NCI-H1048 (cell line): ENCODE results near the gene CCDC78.
"Not testable (repeated sequence)": the region's sequence is repeated elsewhere in the genome, so short reads cannot be mapped to it uniquely, and the experiment has no call there.

Source experiments
- DNase-seq: peaks from one replicate; lab custom pipeline; 2025; lab: John Stamatoyannopoulos, UW

CCDC78 gene

DNA sequence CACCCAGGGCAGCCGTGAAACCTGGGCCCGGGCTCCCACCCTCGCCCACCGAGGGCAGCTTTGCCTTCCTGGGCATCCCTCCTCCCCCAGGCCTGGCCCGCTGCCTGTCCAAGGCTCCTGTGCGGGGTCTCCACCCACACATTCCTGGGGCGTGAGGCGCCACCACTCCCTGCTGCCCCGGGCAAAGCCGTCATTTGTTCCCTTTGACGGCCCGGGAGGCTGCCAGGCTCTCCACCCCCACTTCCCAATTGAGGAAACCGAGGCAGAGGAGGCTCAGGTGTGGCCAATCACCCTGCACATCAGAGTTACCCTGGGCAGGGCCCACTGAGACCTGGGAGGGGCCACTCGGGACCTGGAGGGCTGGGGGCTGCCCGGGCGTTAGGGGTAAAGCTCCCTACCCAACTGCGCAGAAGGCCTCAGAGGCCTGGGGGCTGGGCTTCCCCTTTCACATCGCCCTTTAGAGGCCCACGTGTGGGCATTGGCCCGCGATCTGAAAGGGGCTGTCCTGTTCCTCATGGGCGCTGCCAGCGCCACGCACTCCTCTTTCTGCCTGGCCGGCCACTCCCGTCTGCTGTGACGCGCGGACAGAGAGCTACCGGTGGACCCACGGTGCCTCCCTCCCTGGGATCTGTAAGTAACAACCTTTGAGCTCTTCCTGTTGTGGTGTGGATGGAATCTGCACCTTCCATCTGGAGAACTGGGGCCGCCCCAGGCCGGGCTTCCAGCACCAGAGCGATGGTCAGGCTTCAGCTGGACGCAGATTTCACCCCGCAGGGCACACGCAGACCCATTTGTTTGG lies 34.5 kb upstream of the CCDC78 start, which contains the start of gene MSLN:
Gene MSLN (plus strand): TSS at position 190 of the 799 bp plus-strand sequence. CDS start 1,947 bp downstream, outside the sequence.
- DNase-seq: no peak

DNA sequence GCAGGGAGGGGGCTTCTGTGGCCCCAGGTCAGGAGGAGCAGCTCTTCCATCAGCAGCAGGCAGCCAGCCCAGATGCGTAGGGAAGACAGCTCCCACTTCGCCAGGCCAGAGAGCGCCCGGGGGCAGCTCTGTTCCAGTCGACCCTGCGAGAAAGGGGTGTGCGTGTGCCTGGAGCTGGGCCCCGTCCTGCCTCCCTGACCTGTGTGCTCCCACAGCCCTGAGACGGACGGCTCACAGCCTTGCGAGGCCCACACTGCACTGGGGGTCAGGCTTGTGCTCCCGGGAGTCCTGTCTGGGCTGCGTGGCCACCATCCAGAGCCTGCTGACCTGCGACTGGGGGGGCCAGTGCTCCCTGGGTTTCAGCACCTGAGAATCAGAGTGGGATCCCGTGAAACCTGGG lies 33.8 kb upstream of the CCDC78 start:
- no peak for DNase-seq

DNA sequence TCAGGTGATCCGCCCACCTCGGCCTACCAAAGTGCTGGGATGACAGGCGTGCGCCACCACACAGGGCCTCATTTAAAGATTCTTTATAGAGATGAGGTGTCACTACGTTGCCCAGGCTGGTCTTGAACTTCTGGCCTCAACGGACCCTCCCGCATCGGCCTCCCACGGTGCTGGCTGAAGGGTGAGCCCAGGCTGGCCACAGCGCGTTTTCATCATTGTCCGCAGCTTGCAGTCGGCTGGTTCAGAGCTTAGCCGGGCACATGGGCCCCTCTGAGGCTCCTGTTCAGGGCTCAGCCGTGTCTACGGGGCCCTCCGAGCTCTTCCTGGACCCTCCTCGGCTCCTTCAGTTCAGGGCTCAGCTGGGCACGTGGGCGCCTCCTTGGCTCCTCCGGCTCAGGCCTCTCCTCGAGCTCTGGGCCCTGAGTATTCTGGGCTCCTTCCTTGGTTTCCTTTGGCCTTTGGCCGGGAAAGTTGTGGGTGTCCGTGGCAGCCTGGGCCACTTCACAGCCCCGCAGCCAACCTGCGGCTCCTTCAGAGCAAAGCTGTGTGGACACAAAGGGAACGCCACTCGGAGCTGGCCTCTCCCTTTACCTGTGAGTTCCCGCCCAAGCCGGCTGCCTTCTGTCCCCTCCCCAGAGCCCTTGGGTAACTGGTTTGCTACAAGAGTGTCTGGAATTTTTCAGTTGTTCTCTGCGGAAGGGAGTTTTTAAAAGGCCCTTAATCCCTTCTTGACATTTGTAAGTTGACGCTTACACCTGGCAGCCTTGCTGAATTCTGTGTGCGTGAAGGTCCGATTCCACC lies 33.1 kb upstream of the CCDC78 start:
- DNase-seq: no peak

DNA sequence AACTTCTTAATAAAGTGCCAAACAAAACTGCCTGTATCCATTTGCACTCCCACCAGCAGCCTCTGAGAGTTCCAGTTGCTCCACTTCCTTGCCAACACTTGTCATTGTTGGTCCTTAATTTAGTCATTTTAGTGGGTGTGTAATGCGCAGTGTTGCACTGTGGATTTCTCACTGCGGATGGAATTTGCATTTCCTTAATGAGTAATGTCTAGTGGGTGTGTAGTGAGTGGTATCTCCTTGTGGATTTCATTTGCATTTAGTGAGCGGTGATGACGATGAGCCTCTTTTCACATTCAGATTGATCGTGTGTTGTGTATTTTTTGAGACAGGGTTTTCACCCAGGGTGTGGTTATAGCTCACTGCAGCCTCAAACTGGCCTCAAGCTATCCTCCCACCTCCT lies 30.2 kb upstream of the CCDC78 start:
- no peak for DNase-seq

DNA sequence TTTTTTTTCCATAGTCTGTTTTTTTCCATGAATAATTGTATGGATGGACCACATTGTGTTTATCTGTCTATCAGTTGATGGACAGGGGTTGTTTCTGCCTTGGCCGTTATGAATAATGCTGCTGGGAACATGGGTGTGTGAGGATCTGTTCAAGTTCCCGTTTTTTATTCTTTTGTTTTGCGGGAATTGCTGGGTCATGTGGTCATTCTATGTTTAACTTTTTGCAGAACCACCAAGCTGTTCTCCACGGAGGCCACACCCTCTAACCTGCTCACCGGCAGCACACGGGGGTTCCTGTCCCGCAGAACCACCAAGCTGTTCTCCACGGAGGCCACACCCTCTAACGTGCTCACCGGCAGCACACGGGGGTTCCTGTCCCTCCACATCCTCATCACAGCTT lies 28.4 kb upstream of the CCDC78 start:
- no peak for DNase-seq

DNA sequence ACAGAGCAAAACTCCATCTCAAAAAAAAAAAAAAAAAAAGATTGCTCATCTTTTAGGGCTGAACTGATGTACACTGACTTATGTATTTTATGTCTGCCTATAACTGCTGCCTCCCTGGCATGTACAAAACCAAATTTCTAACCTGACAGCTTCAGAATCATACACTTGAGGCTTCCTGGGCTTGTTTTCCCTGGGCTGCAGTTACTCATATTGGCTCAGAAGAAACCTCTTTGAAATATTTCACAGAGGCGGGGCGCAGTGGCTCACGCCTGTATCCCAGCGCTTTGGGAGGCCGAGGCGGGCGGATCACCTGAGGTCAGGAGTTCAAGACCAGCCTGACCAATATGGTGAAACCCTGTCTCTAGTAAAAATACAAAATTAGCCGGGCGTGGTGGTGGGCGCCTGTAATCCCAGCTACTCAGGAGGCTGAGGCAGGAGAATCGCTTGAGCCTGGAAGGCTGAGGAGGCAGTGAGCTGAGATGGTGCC lies 27.9 kb upstream of the CCDC78 start:
- DNase-seq: not testable (repeated sequence)

DNA sequence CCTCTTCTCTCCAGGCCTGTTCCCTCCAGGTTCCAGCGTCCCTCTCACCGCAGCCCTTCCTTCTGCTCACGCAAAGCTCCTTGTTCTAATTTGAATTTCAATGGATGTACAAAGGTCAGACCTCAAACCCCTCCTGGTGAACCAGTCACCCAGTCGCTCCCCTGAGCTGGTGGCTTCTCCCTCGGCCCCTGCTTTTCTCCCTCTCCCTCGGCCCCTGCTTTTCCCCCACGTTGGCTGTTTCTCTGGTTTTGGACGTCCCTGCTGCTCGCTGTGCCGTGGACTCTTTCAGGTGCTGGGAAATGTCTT lies 25.7 kb upstream of the CCDC78 start:
- DNase-seq: no peak

DNA sequence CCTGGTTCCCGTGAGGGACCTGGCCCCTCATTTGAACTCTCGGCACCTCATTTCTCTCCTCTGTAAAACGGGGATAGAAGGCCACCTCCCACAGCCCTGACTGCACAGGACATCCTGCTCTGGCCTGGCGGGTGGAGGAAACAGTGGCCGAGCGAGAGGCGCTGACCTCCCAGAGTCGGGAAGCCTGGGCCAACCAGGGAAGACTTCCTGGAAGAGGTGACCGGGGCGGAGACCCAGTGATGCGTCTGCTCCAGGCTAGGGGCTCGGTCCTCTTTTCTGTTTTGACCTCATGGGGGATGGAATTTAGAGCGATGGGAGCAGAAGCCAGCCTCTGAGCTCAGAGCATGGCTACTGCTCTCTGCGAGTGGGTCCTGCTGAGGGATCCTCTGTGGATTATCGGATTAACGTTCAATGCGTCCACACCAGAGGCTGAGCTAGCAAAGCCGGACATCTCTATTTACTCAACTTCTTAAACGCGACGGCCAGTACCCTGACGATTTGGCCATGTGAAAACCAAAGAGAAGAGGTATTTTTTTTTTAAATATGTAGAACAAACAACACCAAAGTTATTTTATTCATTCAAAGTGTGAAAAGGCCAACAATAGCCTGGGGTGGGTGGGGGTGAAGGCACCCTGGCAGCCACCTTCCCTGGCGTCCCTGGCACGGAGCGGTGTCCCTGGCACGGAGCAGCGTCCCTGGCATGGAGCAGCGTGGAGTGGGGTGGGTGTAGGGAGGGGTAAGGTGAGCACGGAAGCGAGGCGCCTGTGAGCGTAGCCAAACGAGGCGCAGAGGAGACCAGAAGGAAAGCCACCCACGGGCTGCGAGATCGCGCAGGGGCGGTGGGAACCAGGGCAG lies 25.1 kb upstream of the CCDC78 start:
- DNase-seq: no peak

DNA sequence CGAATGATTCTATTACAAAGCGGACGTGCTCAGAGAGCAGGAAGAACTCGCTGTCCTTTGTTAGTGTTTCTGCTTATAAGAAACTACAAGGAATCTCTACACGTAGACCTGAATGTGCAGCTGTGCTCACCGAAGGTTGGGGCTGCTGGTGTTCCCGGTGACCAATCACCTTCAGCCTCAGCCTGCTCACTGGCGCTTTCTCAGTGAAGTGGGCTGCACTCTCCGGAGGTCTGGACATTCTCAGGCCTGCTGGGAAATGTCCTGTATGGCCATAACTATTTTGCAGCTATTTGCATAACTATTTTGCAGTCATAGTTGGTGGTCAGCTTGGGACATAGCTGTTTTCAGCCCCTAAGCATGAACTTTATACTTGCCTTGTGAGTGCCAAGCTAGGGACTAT lies 24.2 kb upstream of the CCDC78 start:
- no peak for DNase-seq

DNA sequence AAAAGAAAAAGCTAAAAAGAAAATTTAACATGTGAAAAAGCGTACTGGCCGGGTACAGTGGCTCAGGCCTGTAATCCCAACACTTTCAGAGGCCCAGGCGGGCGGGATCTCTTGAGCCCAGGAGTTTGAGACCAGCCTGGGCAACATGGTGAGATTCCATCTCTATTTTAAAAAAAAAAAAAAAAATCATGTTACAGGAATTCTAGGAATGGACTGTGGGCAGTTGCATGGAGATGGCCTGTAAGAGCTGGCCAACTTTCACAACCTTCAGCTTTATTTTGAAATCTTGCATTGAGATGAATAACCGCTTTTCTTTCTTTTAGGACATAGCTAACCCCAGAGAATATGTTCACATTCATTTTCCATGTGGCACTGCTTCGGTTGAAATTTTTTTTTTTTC lies 22.8 kb upstream of the CCDC78 start:
- no peak for DNase-seq

DNA sequence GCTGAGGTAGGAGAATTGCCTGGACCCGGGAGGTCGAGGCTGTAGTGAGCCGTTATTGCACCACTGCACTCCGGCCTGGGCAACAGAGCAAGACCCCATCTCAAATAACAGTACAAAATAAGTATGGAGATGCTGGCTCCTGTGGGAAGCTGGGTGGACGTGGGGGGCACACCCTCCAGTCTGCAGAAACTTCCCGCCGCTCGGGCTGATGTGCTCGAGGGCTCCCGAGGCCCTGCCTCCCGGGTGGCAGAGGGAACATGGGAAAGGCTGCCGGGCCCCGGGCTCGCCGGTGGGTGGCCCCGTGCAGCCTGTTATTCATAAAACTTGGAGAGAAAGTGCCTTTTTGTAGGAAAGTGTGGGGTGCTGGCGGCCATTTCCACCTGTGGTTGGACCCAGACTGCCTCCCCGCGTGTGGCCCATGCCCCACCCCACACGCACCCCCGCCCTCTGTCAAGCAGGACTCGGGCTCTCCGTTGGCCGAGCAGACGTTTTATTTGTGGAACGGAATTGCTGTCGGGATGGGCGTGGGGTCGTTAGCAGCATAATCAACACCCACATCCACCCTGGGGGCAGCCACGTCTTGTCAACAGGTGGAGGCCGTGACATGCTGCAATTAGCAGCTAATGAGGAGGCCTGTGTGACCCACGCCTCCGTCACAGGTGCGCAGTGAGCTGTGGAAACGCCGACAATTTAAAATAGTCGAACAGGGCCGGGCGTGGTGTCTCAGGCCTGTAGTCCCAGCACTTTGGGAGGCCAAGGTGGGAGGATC lies 21.9 kb upstream of the CCDC78 start:
- DNase-seq: no peak

DNA sequence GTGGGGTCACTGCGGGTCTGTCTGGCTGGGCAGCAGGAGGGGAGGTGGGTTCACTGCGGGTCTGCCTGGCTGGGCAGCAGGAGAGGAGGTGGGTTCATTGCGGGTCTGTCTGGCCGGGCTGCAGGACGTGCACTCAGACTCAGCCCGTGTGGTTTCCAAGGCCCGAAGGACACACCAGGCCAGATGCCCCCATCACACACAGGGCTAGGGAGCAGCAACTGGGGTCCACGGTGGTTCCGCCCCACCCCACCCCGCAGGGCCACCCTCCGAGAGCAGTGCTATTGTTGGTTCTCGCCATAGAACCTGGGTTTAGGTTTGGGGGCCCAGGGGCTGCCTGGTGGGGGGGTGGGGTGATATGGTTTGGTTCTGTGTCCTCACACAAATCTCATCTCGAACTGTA lies 20.4 kb upstream of the CCDC78 start:
- DNase-seq: no peak

DNA sequence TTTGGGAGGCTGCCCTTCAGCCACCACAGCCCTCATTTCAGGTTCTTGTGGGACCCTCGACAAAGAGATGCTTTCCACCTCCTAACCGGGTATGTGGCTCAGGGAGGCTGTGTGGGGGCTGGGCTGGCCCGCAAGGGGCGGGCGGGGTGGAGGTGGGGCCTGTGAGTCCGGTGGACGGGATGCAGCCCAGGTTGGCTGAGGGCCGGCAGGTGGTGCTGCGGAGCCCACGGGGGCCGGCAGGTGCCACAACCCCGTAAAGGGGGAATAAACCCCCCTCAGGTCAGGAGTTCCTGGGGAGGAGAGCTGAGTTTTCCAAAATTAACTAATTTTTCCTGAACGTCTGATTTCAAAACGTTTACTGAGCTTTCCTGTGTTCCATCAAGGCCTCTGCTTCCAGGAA lies 19.5 kb upstream of the CCDC78 start:
- no peak for DNase-seq

DNA sequence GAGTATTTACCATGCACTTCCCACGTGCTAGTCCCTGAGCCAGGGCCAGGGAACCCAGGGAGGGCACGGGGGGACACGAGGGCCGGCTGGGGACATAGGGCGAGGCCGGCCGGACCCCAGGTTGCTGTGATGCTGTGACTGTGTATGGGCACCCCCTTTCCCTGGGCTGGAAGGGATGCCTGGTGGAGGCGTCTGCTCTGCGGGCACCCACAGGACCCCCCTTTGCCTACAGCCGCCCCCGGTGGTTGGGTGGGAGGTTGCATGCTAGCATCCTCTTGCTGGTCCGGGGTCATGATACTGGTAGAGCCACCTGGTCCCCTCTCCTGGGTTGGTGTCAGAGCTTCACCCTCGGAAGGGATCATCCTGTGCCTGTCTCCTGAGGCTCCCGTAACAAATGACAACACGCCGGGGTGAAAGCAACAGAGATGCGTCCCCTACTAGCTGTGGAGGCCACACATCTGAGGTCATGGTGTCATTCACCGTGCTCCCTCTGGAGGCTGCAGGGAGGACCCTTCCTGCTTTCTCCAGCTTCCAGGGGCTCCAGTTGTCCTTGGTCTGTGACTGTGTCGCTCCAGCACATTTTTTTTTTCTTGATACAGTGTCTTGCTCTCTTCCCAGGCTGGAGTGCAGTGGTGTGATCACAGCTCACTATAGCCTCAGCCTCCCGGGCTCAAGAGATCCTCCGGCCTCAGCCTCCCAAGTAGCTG lies 17.7 kb upstream of the CCDC78 start:
- DNase-seq: no peak

DNA sequence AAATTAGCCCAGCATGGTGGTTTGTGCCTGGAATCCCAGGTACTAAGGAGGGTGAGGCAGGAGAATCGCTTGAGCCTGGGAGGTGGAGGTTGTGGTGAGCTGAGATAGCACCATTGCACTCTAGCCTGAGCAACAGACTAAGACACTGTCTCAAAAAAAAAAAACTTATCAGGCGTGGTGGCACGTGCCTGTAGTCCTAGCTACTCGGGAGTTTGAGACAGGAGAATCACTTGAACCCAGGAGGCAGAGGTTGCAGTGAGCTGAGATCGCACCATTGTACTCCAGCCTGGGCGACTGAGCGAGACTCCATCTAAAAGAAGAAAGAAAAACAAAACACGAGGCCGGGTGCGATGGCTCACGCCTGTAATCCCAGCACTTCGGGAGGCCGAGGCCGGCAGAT lies 16.7 kb upstream of the CCDC78 start:
- DNase-seq: not testable (repeated sequence)

DNA sequence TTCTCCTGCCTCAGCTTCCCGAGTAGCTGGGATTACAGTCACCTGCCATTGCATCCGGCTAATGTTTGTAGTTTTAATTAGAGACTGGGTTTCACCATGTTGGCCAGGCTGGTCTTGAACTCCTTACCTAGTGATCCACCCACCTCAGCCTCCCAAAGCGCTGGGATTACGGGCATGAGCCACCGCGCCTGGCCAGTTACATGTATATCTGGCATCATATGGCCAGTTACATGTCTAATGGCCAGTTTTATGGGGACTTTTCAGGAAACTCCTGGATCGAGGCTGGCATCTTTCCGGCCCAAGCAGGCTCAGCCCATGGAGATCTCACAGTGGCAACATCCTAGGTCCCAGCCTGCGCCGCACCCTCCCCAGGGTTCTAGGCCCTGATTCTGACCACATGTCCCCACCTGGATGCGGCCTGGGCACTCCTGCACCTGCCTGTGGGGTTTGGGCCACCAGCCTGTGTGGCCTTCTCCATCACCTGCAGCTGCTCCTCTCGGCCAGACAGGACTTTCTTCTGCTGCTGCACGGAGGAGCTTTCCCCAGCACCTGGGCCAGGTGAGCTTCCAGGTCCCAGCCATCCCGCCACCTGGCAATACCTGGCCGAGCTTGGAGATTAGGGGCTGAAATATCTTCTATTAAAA lies 15.9 kb upstream of the CCDC78 start:
- DNase-seq: no peak

DNA sequence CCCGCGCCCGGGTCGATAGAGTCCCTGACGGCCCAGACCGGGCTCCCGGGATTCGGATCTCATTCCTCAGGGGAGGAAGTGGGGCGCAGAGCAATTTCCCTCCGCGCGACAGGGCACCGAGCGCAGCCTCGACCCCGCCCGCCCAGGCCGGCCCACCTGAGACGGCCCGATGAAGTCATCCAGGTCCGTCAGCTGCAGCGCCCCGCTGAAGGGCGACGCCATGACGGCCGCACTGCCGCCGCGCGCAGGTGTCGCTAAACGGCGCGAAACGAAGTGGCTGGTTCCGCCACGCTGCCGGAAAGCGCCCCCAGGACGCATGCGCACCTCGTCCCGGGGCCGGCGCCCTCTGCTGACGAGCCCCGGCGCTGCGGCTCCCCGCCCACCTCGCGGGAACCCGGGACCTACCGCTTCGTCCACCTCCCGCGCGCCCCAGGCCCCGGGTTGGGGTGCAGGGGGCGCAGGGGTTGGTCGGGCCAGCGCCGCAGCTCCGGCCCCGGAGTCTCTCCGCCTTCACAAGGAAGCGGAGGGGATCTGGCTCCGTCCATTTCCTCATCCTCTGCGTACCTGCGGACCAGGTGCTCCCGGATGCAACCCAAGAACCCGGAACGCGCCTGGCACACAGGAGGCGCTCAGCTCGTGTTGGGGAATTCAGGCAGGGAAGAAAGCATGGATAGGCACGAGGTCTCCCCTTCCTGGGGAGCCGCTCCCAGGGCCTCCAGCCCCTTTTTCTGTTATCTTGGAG lies 14.7 kb upstream of the CCDC78 start, which contains the start of gene CIAO3:
Gene CIAO3 (minus strand): TSS at position 234 of the 742 bp plus-strand sequence. CDS start 12 bp downstream, at position 222.
- DNase-seq: peak; percentile 59

DNA sequence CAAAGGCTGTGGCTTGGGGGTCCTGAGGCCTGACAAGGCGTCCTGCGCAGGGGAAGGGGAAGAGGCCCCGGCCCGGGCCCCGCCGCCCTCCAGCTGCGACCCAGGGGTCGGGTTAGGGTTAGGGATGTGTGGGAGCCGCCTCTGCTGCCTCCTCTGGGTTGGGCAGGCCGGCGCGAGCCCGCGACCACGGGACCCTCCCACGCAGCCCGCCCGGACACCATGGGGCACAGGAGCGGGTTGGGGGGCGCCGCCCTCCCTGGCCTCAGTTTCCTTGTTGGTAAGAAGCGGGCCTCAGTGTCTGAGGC lies 14.2 kb upstream of the CCDC78 start:
- no peak for DNase-seq

DNA sequence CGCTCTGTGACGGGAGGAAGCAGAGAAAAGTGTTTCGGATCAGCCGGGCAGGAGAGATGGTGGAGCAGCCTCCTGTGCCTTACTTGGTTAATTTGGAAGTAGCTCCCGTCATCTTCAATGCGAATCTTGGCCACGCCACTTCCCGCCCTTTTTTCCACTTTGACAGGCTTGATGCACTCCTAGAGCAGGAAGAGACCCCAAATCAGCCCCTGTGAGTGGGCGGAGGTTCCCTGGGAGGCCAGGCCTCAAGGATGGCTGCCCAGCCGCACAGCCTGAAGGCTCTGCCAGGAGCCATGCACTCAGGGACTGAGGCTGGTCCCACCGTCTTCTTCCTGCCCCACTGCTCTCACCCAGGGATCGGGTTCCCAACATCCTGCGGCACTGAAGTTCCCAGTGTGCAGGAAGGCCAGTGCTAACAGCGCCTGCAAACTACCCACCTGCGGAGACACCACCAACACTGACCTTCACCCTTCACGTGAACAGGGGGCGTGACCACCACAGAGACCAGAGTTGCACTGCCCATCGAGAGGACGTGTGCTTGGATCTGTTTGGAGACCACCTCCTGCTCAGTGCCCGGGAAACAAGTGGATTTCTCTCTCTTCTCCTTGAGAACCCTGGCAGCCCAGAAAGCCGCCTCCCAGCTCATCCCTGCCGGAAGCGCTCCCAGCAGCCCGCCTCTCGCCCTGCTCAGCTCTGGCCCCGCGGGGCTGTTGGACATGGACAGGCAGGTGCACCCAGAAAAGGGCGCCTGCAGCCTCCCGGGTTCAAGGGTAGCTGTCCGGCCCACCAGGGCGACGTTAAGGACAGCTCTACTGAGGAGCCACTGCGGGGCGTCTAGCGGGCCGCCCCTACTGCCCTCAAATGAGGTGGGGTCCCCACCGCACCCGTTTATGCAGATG lies 13.6 kb upstream of the CCDC78 start:
- no peak for DNase-seq
